HG03521 (cell line): ENCODE results near the gene TAF1C.
"Not testable (repeated sequence)": the region's sequence is repeated elsewhere in the genome, so short reads cannot be mapped to it uniquely, and the experiment has no call there.

Experiments used
- ATAC-seq: cut with Tn5 transposase; IDR thresholded peaks from one replicate; pipeline ENCODE4 v1.9.1; 2021; ENCODE audit warnings: mild to moderate bottlenecking, moderate library complexity; ENCODE audit not compliant: unreplicated experiment

TAF1C gene

GRCh38 chr16:84209989-84210388 lies 23.1 kb upstream of the TAF1C start:
- no peak for ATAC-seq

- no peak for ATAC-seq
These were observed 21.0 kb upstream of the TAF1C start for GRCh38 chr16:84207879-84208278.

- no peak for ATAC-seq
These were observed 20.4 kb upstream of the TAF1C start for GRCh38 chr16:84207251-84207650.

- ATAC-seq = no peak
These were observed 19.3 kb upstream of the TAF1C start for GRCh38 chr16:84205976-84206691.

- not testable (repeated sequence) for ATAC-seq
These were observed 18.3 kb upstream of the TAF1C start for GRCh38 chr16:84205123-84205522.

- not testable (repeated sequence) for ATAC-seq
These were observed 17.7 kb upstream of the TAF1C start for GRCh38 chr16:84204551-84204950.

- ATAC-seq = no peak
These were observed 13.0 kb upstream of the TAF1C start for GRCh38 chr16:84199861-84200260.

- ATAC-seq = no peak
These were observed 12.2 kb upstream of the TAF1C start for GRCh38 chr16:84199097-84199496.

GRCh38 chr16:84198401-84198800 lies 11.5 kb upstream of the TAF1C start:
- no peak for ATAC-seq

- no peak for ATAC-seq
These were observed 10.7 kb upstream of the TAF1C start for GRCh38 chr16:84197466-84198128.

GRCh38 chr16:84196727-84197394 lies 10.0 kb upstream of the TAF1C start:
- ATAC-seq = no peak

- ATAC-seq = no peak
These were observed 9.2 kb upstream of the TAF1C start for GRCh38 chr16:84196101-84196500.

- ATAC-seq = no peak
These were observed 8.6 kb upstream of the TAF1C start for GRCh38 chr16:84195201-84196093.

- no peak for ATAC-seq
These were observed 7.8 kb upstream of the TAF1C start for GRCh38 chr16:84194470-84195200.

GRCh38 chr16:84194018-84194417 lies 7.2 kb upstream of the TAF1C start:
- no peak for ATAC-seq

GRCh38 chr16:84193480-84193879 lies 6.6 kb upstream of the TAF1C start:
- ATAC-seq = no peak

- ATAC-seq = no peak
These were observed 4.6 kb upstream of the TAF1C start for GRCh38 chr16:84191466-84191865.

- no peak for ATAC-seq
These were observed 4.0 kb upstream of the TAF1C start, which contains the start of gene ADAD2 for GRCh38 chr16:84190731-84191388. ADAD2 (plus strand) TSS chr16:84191157; CDS start chr16:84191231, 74 bp downstream.

GRCh38 chr16:84184775-84185174 lies 2.1 kb downstream of the TAF1C start:
- no peak for ATAC-seq
